ENCODE data around the gene NES.
"Not testable (repeated sequence)": the region's sequence is repeated elsewhere in the genome, so short reads cannot be mapped to it uniquely, and the experiment has no call there.

NES gene

GRCh38 chr1:156644146-156644545 is 33.1 kb downstream of the NES start:
- DNase-seq: no peak

GRCh38 chr1:156643778-156644092 is 33.5 kb downstream of the NES start:
- no peak for DNase-seq

DNA sequence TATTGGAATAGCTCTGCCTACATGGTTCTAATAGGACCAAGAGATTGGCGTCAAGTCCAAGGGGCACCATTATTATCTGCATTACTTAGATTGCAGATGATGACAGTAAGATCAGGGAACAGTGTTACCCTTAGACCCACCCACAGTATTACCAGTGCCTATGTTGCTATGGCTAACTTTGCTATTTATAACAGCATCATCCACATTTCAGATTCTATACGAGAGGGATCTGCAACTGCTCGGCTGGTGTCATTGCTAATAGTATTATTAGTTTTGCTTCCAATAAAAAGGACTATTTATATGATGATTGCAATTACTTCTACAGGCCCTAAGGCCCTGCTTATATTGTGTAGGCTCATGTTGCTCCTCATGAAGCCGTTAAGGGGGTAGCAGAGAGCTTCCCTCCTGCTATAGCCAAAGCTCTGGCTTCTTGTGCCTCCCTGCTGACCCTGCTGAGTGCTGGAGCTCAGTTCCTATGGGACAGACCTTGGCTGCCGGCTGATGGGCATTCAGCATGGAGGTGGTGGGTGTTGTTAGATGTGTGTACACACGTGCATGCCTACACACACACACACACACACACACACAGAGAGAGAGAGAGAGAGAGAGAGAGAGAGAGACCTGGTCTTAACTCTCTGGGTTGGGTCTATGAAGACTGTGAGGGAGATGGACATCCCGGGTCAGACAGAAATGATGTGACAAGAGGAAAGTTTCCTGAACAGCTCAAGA is 34.0 kb downstream of the NES start:
- DNase-seq: no peak

DNA sequence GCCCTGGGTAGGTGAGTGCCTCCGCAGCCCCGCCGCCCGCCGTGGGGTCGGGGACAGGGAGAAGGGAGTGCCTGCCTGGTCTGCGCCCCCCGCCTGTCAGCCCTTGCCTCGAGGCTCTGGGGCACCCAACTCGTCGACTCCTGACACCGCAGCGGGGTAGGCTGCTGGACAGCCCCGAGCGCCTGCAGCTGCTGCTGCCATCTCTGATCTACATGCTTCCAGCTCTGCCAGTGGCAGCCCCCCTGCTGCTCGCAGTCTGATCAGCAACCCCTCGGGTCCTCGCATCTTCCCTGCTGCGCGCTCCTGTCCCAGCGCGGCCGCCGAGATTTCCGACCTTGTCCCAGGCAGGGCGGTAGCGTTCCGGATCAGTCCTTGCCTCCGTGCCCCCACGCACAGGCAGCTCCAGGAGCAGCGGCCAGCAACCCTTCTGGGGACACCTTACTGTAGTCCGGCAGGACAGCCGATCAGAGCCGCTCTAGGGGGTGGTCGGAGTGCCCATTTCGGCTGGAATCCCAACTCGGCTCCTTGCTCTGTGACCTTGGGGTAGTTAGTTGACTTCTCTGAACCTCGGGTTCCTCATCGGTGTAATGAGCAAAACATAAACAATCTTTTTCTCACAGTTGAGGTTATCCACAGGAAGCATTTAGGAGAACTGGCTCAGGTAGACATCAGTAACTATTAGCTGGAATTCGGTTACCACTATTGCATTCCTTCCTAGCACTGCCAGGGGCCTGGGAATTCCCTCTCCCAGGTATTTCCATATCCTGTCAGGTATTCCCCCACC is 34.8 kb downstream of the NES start:
- no peak for DNase-seq

- no peak for DNase-seq
Measured at GRCh38 chr1:156641761-156642264, 35.4 kb downstream of the NES start, which contains the start of gene BCAN. Gene BCAN (plus strand): TSS chr1:156642117. CDS start chr1:156646055, 3,938 bp downstream.

DNA sequence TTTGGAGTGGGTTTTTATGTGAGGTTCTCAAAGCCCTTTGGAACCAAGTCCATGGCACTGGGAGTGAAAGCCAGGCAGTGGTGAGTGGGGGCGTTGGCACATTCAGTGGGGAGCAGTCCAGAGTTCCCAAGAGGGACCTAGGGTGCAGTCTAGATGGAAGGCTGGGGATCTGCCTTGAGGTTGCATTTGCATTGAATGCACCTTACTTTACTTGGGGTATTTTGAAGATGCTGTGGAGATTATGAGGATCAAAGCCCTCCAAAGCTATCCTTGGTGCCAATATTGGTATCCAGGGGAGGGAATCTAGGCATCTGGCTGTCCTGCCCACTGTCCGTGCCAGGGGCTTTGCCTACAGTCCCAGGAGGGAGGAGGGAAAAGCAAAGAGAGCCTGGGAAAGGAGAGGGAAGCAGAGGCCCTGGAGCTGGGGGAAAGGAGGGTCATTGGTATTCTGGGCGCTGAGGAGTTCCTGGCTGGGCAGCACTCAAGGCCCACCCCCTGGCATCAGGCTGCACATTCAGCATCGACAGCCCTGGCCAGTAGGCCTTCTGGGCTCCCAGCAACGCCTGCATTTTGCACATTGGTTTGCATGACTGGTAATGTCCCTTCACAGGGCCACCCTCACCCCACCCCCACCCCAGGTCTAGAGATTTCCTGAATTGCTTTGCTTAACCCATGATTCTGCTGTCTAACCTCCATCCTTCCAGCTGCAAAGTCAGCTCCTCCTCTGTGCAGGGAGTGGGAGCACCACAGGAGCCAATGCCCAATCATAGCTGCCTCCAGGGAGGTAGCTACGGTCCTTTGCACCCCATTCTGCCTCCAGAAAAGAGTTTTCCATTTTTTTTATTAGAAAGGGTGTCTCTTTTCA is 36.1 kb downstream of the NES start:
- no peak for DNase-seq

DNA sequence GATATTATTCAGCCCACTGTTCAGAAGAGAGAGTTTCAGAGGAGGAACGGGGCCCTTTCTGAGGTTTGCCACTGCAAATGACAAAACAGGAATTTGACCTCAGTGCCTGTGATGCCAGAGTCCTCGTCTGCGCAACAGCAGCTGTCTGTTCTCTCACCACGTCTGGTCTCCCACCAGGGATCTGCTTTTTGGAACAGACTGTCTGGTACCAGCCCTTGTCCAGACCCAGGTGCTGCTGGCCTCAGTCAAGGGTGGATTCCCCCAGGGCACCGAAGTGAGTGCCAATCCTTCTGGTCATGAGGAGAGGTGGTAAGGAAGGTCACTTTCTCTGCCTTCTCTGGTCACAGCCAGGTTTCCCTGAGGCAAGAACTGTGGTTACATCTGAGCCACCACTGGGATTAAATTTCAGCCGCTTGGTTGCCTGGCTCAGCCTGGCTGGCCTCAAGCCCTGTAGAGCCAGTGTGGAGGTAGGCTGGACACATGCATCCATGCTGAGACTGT is 37.6 kb downstream of the NES start:
- no peak for DNase-seq

- DNase-seq: no peak
Measured at GRCh38 chr1:156638189-156638985, 38.8 kb downstream of the NES start.

GRCh38 chr1:156632355-156632754 is 44.9 kb downstream of the NES start:
- DNase-seq: no peak

DNA sequence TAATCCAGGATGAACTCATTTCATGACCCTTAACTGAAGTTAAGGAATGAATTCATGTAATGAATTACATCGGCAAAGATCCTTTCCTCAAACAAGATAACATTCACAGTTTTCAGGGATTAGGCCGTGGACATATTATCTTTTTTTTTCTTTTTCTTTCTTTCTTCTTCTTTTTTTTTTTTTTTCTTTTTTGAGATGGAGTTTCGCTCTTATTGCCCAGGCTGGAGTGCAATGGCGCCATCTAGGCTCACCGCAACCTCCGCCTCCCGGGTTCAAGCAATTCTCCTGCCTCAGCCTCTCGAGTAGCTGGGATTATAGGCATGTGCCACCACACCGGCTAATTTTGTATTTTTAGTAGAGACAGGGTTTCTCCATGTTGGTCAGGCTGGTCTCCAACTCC is 46.1 kb downstream of the NES start:
- DNase-seq: not testable (repeated sequence)

DNA sequence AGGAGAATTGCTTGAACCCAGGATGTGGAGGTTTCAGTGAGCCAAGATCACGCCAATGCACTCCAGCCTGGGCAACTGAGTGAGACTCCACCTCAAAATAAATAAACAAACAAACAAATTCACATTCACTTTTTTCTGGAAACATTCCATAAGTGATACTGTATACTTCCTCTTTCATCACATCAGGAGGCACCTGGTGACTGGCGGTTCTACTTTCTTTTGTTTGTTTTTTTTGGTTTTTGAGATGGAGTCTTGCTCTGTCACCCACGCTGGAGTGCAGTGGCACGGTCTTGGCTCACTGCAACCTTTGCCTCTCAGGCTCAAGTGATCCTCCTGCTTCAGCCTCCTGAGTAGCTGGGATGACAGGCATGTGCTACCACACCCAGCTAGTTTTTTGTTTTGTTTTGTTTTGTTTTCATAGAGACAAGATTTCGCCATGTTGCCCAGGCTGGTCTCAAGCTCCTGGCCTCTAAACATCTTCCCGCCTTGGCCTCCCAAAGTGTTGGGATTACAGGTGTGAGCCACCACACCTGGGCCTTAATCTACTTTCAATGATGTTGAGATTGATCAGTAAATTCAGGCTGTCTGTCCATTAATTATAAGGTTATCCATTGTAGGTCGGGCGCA is 47.3 kb downstream of the NES start:
- DNase-seq: no peak

DNA sequence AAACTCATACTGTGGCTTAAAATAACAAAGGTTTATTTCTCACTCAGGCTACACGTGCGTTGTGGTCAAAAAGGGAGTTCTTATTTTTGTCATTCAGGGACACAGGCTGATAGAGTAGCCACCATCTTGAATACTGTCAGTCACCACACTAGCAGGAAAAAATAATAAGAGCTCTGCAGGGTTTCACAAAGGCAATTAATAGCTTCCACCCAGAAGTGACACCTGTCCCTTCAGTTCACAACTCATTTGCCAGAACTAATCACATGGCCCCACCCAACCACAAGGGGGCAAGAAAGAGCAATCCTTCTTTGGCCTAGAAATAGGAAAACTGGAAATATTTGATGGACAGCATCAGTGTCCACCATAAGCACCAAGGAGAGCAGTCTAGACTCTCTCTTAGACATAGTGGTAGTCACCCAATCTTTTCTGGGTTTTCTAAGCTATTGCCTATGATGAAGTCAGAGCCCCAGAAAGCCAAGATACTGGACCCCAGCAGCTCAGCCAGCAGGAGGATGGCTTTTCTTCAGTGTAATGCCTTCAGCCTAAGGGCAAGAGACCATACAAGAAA is 49.8 kb downstream of the NES start:
- DNase-seq: no peak

GRCh38 chr1:156626079-156626438 is 51.1 kb downstream of the NES start:
- DNase-seq: no peak

GRCh38 chr1:156625436-156626078 is 51.6 kb downstream of the NES start:
- DNase-seq: no peak

- no peak for DNase-seq
Measured at GRCh38 chr1:156624814-156625435, 52.3 kb downstream of the NES start.

DNA sequence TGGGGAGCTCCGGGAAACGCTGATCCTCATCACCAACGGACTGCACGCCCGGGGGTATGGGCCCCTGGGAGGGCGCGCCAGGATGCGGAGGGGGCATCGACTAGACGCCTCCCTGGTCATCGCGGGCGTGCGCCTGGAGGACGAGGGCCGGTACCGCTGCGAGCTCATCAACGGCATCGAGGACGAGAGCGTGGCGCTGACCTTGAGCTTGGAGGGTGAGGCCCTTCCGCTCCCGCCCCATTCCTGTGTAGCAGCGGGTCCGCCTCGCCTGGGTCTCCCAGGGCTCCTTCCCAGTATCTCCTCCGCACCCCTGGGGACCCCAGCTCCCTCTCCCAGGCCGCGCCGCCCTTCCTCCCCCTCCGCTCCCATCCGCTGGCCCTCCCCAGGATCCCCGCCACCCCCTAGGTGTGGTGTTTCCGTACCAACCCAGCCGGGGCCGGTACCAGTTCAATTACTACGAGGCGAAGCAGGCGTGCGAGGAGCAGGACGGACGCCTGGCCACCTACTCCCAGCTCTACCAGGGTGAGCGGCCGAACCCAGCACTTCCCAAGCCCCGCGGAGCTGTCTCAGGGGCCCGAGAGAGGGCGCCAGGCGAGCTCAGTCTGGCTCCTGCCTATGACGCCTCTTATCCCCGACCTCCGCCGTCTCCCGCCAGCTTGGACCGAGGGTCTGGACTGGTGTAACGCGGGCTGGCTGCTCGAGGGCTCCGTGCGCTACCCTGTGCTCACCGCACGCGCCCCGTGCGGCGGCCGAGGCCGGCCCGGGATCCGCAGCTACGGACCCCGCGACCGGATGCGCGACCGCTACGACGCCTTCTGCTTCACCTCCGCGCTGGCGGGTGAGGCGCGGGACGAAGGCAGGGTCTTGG is 53.0 kb downstream of the NES start:
- peak; percentile 48 for DNase-seq

- no peak for DNase-seq
Measured at GRCh38 chr1:156622581-156623297, 54.5 kb downstream of the NES start.

DNA sequence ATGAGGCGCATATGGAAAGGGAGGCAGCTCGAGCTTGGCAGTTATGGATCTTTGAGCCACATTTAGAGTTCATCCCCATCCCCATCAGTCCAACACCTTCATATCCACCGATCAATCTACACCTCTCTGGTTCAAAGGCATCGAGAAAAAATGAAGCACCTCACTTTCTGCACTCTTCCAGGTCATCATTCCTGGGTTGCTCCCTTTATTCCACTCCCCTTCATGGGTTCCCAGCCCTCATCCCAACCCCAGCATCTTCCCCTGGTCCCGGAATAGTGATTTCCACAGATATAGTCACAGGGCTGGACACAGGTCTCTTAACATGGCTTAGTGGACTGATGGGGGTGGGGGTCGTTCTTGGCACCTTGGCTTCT is 57.6 kb downstream of the NES start:
- DNase-seq: no peak

All from DMS79 (cell line).